Loucy (cell line): ENCODE data around the gene HAUS3.
A peak's percentile ranks its signal among the peaks of the same experiment; 100 is the strongest.

Experiments
- H2AFZ ChIP-seq: fragments of 200-600 bp; sonication (generic); 2 replicates; pipeline ENCODE4 v1.6.0; 2016; ENCODE audit warnings: antibody characterized with exemption, mild to moderate bottlenecking, low read length, moderate library complexity
- H3F3A ChIP-seq: fragments of 200-600 bp; 2 replicates; pipeline ENCODE4 v1.6.0; 2016; ENCODE audit warnings: antibody characterized with exemption, low read depth, mild to moderate bottlenecking
- H3K27me3 ChIP-seq: fragments of 200-600 bp; sonication (generic); 2 replicates; pipeline ENCODE4 v1.6.1; 2014; ENCODE audit warnings: low read length, mild to moderate bottlenecking; ENCODE audit not compliant: insufficient read depth, poor library complexity, severe bottlenecking
- H3K36me3 ChIP-seq: fragments of 200-600 bp; sonication (generic); 2 replicates; pipeline ENCODE4 v1.6.1; 2016; ENCODE audit warnings: low read length; ENCODE audit not compliant: insufficient read depth
- H3K4me1 ChIP-seq: fragments of 200-600 bp; sonication (generic); 2 replicates; pipeline ENCODE4 v1.5.1; 2014; ENCODE audit warnings: low read length, mild to moderate bottlenecking; ENCODE audit not compliant: insufficient read depth, poor library complexity, severe bottlenecking
- H3K4me2 ChIP-seq: fragments of 200-600 bp; sonication (generic); 2 replicates; pipeline ENCODE4 v1.6.0; 2014; ENCODE audit warnings: antibody characterized with exemption, low read length, low read depth, mild to moderate bottlenecking; ENCODE audit not compliant: poor library complexity, severe bottlenecking
- H3K4me3 ChIP-seq: fragments of 200-600 bp; sonication (generic); 2 replicates; pipeline ENCODE4 v1.5.1; 2014; ENCODE audit warnings: low read length, mild to moderate bottlenecking, mixed read lengths; ENCODE audit not compliant: poor library complexity, severe bottlenecking
- H3K79me2 ChIP-seq: fragments of 200-600 bp; sonication (generic); 2 replicates; pipeline ENCODE4 v1.6.1; 2014; ENCODE audit warnings: low read length; ENCODE audit not compliant: insufficient read depth
- H3K9ac ChIP-seq: fragments of 200-600 bp; sonication (generic); 2 replicates; pipeline ENCODE4 v1.6.0; 2014; ENCODE audit warnings: mild to moderate bottlenecking, low read depth, low read length, moderate library complexity; ENCODE audit not compliant: poor library complexity, severe bottlenecking
- H3K9me2 ChIP-seq: fragments of 200-600 bp; sonication (generic); replicated peaks from 2 replicates; pipeline ENCODE4 v1.6.1; 2016; ENCODE audit warnings: low read depth, low read length, mixed read lengths
- H3K9me3 ChIP-seq: fragments of 200-600 bp; sonication (generic); 2 replicates; pipeline ENCODE4 v1.6.1; 2014; ENCODE audit warnings: mild to moderate bottlenecking, antibody characterized with exemption, low read length, low read depth; ENCODE audit not compliant: insufficient read depth
- H4K20me1 ChIP-seq: fragments of 200-600 bp; sonication (generic); 2 replicates; pipeline ENCODE4 v1.6.0; 2014; ENCODE audit warnings: antibody characterized with exemption, low read length, mild to moderate bottlenecking; ENCODE audit not compliant: insufficient read depth, poor library complexity, severe bottlenecking
- CTCF ChIP-seq: fragments of 200-600 bp; sonication (generic); conservative IDR thresholded peaks from 2 replicates; pipeline ENCODE4 v1.5.1; 2014; ENCODE audit warnings: mild to moderate bottlenecking, antibody characterized with exemption, low read length
- EZH2phosphoT487 ChIP-seq: fragments of 200-600 bp; IDR thresholded peaks from 2 replicates; pipeline ENCODE4 v1.6.1; 2018; ENCODE audit warnings: antibody characterized with exemption, mild to moderate bottlenecking, moderate library complexity, borderline replicate concordance

Gene HAUS3

GRCh38 chr4:2284934-2285612 is 43.2 kb upstream of the HAUS3 start:
- H3F3A ChIP-seq: peaks cover 12% of the 10 kb centered on the region
- peak overlapping the region; percentile 21 for H3K4me3 ChIP-seq
- H3K9ac ChIP-seq: peak overlapping the region; percentile 46
- H3K79me2 ChIP-seq: no peaks in the 10 kb centered on the region
- H3K4me1 ChIP-seq: peaks cover 66% of the 10 kb centered on the region
- no peaks in the 10 kb centered on the region for H3K9me2 ChIP-seq
- TF ChIP-seq EZH2phosphoT487: no peak
- no peak for TF ChIP-seq CTCF
- no peaks in the 10 kb centered on the region for H4K20me1 ChIP-seq
- no peaks in the 10 kb centered on the region for H3K36me3 ChIP-seq
- H3K27me3 ChIP-seq: no peaks in the 10 kb centered on the region
- H2AFZ ChIP-seq: no peak overlapping the region
- peak overlapping the region; percentile 45 for H3K4me2 ChIP-seq
- no peaks in the 10 kb centered on the region for H3K9me3 ChIP-seq

GRCh38 chr4:2284161-2284933 is 42.4 kb upstream of the HAUS3 start:
- Histone ChIP-seq H3K36me3 (no peaks in the 10 kb centered on the region), H3K4me3 (no peak overlapping the region), H3K9me3 (no peaks in the 10 kb centered on the region), H3K79me2 (no peaks in the 10 kb centered on the region), H2AFZ (no peak overlapping the region), H3K9me2 (no peaks in the 10 kb centered on the region), H3F3A (peaks cover 12% of the 10 kb centered on the region), H4K20me1 (no peaks in the 10 kb centered on the region), H3K27me3 (no peaks in the 10 kb centered on the region), H3K9ac (peak overlapping the region; percentile 46), H3K4me1 (peaks cover 59% of the 10 kb centered on the region), H3K4me2 (no peak overlapping the region)
- TF ChIP-seq CTCF: no peak

GRCh38 chr4:2283199-2283711 is 41.3 kb upstream of the HAUS3 start:
- Histone ChIP-seq H3K9me2 (no peaks in the 10 kb centered on the region), H3K27me3 (no peaks in the 10 kb centered on the region), H3F3A (peaks cover 12% of the 10 kb centered on the region), H3K9me3 (no peaks in the 10 kb centered on the region), H4K20me1 (no peaks in the 10 kb centered on the region), H3K9ac (peak overlapping the region; percentile 80), H3K36me3 (no peaks in the 10 kb centered on the region), H3K4me2 (no peak overlapping the region), H2AFZ (no peak overlapping the region), H3K79me2 (no peaks in the 10 kb centered on the region), H3K4me3 (no peak overlapping the region), H3K4me1 (peaks cover 59% of the 10 kb centered on the region)
- no peak for TF ChIP-seq EZH2phosphoT487
- no peak for TF ChIP-seq CTCF
